SU-DHL-6 (cell line): ENCODE measurements around the gene KAZN.

Source experiments
- H2AFZ ChIP-seq: fragments of 200-600 bp; sonication (generic); 2 replicates; pipeline ENCODE4 v1.6.1; 2014; ENCODE audit warnings: low read depth, mild to moderate bottlenecking, moderate library complexity, mixed read lengths, antibody characterized with exemption, low read length; ENCODE audit not compliant: severe bottlenecking
- H3F3A ChIP-seq: fragments of 200-600 bp; shearing (Covaris generic); 2 replicates; pipeline ENCODE4 v1.6.0; 2016; ENCODE audit warnings: antibody characterized with exemption, mild to moderate bottlenecking; ENCODE audit not compliant: insufficient read depth
- H3K27ac ChIP-seq: fragments of 200-600 bp; sonication (generic); 2 replicates; pipeline ENCODE4 v1.5.1; 2016; ENCODE audit warnings: low read depth, mild to moderate bottlenecking, low read length, moderate library complexity, mixed read lengths
- H3K27me3 ChIP-seq: fragments of 200-600 bp; sonication (generic), shearing (Covaris generic); 2 replicates; pipeline ENCODE4 v1.6.0; 2014; ENCODE audit warnings: mild to moderate bottlenecking, low read length
- H3K36me3 ChIP-seq: fragments of 200-600 bp; sonication (generic); 2 replicates; pipeline ENCODE4 v1.6.1; 2014; ENCODE audit warnings: mild to moderate bottlenecking, low read length, mixed read lengths
- H3K4me2 ChIP-seq: fragments of 300-600, 200-600 bp; shearing (Covaris generic), sonication (generic); 2 replicates; pipeline ENCODE4 v1.6.0; 2014; ENCODE audit warnings: low read length, low read depth, mild to moderate bottlenecking; ENCODE audit not compliant: poor library complexity, severe bottlenecking
- H3K4me3 ChIP-seq: fragments of 200-600 bp; sonication (generic); 2 replicates; pipeline ENCODE4 v1.5.1; 2014; ENCODE audit warnings: antibody characterized with exemption, low read length, mild to moderate bottlenecking, mixed read lengths; ENCODE audit not compliant: insufficient read depth, poor library complexity, severe bottlenecking
- H3K79me2 ChIP-seq: fragments of 200-600 bp; sonication (generic); 2 replicates; pipeline ENCODE4 v1.6.1; 2014; ENCODE audit warnings: mild to moderate bottlenecking, low read length, moderate library complexity; ENCODE audit not compliant: insufficient read depth
- H3K9ac ChIP-seq: fragments of 200-600 bp; sonication (generic); 2 replicates; pipeline ENCODE4 v1.7.0; 2014; ENCODE audit warnings: mild to moderate bottlenecking, low read length
- H3K9me2 ChIP-seq: fragments of 200-600 bp; sonication (generic); replicated peaks from 2 replicates; pipeline ENCODE4 v1.6.1; 2014; ENCODE audit warnings: low read length; ENCODE audit not compliant: insufficient read depth
- H3K9me3 ChIP-seq: fragments of 200-600 bp; sonication (generic); 2 replicates; pipeline ENCODE4 v1.6.1; 2014; ENCODE audit warnings: low read length, mixed read lengths; ENCODE audit not compliant: insufficient read depth
- H4K20me1 ChIP-seq: fragments of 200-600 bp; sonication (generic); 2 replicates; pipeline ENCODE4 v1.6.1; 2014; ENCODE audit warnings: low read depth, mild to moderate bottlenecking, antibody characterized with exemption, low read length, moderate library complexity, mixed read lengths
- CTCF ChIP-seq: fragments of 200-600 bp; sonication (generic); IDR thresholded peaks from one replicate; pipeline ENCODE4 v1.5.1; 2017; ENCODE audit warnings: antibody characterized with exemption, mild to moderate bottlenecking, low read length, moderate library complexity; ENCODE audit not compliant: insufficient read depth, poor library complexity, severe bottlenecking
- EZH2phosphoT487 ChIP-seq: fragments of 200-600 bp; sonication (generic), shearing (Covaris generic); conservative IDR thresholded peaks from 2 replicates; pipeline ENCODE4 v1.6.1; 2018; ENCODE audit warnings: mild to moderate bottlenecking, antibody characterized with exemption, low read length, moderate library complexity, mixed read lengths

KAZN gene

GRCh38 chr1:14568716-14569355 lies 29.6 kb upstream of the KAZN start:
- TF ChIP-seq CTCF (no peak), EZH2phosphoT487 (no peak)
- no peaks in the 10 kb centered on the region for H3K9me3 ChIP-seq
- H3K4me2 ChIP-seq = no peak overlapping the region
- H3K9me2 ChIP-seq = no peaks in the 10 kb centered on the region
- no peak overlapping the region for H3K27ac ChIP-seq
- H4K20me1 ChIP-seq = no peaks in the 10 kb centered on the region
- H3K36me3 ChIP-seq = no peaks in the 10 kb centered on the region
- no peak overlapping the region for H3K4me3 ChIP-seq
- H3F3A ChIP-seq = no peaks in the 10 kb centered on the region
- no peak overlapping the region for H2AFZ ChIP-seq
- no peaks in the 10 kb centered on the region for H3K27me3 ChIP-seq
- H3K79me2 ChIP-seq = no peaks in the 10 kb centered on the region
- no peak overlapping the region for H3K9ac ChIP-seq

GRCh38 chr1:14570514-14570913 lies 28.0 kb upstream of the KAZN start:
- Histone ChIP-seq H3K4me2 (no peak overlapping the region), H3K9ac (no peak overlapping the region), H3K36me3 (no peaks in the 10 kb centered on the region), H3K27ac (no peak overlapping the region), H3K9me2 (no peaks in the 10 kb centered on the region), H3K4me3 (no peak overlapping the region), H2AFZ (no peak overlapping the region), H3K27me3 (no peaks in the 10 kb centered on the region), H4K20me1 (no peaks in the 10 kb centered on the region), H3K79me2 (no peaks in the 10 kb centered on the region), H3F3A (no peaks in the 10 kb centered on the region), H3K9me3 (no peaks in the 10 kb centered on the region)
- TF ChIP-seq CTCF (no peak), EZH2phosphoT487 (no peak)

GRCh38 chr1:14571810-14572767 lies 26.4 kb upstream of the KAZN start:
- H3K79me2 ChIP-seq = no peaks in the 10 kb centered on the region
- TF ChIP-seq CTCF = no peak
- no peak for TF ChIP-seq EZH2phosphoT487

More at GRCh38 chr1:14571810-14572767, 26.4 kb upstream of the KAZN start:
- Histone ChIP-seq H3K9me3 (no peaks in the 10 kb centered on the region), H3K9me2 (no peaks in the 10 kb centered on the region), H3K4me3 (no peak overlapping the region), H3K27ac (no peak overlapping the region), H2AFZ (no peak overlapping the region), H3K9ac (no peak overlapping the region), H3F3A (no peaks in the 10 kb centered on the region), H3K27me3 (no peaks in the 10 kb centered on the region), H4K20me1 (no peaks in the 10 kb centered on the region), H3K36me3 (no peaks in the 10 kb centered on the region), H3K4me2 (no peak overlapping the region)
